Transverse colon (tissue), 4 donors: ENCODE results near the gene PLD3.

Experiments
- EP300 ChIP-seq: sonication (generic); formaldehyde crosslinking; IDR thresholded peaks from one replicate; pipeline ENCODE4 v1.6.1; 2017; ENCODE audit warnings: antibody characterized with exemption, low read depth
- POLR2A ChIP-seq: fragments of 450-650 bp; IDR thresholded peaks from one replicate; pipeline ENCODE4 v1.6.1; 2016; ENCODE audit warnings: antibody characterized with exemption, mild to moderate bottlenecking, moderate library complexity
- POLR2AphosphoS5 ChIP-seq, 3 donors: sonication (generic); formaldehyde crosslinking; IDR thresholded peaks; one replicate each; pipeline ENCODE4 v1.6.1; 2016; ENCODE audit warnings: antibody characterized with exemption in 3 of 3
- TF ChIP-seq, protein P1 (sequence below), 5 experiments: fragments of 200-600 bp in 3 of 5; fragments of 450-650 bp in 2 of 5; sonication (generic) in 3 of 5; IDR thresholded peaks; 1 replicate in 2 of 5; 2 replicates in 3 of 5; pipeline ENCODE4 v1.5.1; 2016 to 2017; ENCODE audit warnings: antibody characterized with exemption in 5 of 5, inconsistent platforms in 3 of 5, mild to moderate bottlenecking in 2 of 5, moderate library complexity in 1 of 5

- TF ChIP-seq, protein P1, sequence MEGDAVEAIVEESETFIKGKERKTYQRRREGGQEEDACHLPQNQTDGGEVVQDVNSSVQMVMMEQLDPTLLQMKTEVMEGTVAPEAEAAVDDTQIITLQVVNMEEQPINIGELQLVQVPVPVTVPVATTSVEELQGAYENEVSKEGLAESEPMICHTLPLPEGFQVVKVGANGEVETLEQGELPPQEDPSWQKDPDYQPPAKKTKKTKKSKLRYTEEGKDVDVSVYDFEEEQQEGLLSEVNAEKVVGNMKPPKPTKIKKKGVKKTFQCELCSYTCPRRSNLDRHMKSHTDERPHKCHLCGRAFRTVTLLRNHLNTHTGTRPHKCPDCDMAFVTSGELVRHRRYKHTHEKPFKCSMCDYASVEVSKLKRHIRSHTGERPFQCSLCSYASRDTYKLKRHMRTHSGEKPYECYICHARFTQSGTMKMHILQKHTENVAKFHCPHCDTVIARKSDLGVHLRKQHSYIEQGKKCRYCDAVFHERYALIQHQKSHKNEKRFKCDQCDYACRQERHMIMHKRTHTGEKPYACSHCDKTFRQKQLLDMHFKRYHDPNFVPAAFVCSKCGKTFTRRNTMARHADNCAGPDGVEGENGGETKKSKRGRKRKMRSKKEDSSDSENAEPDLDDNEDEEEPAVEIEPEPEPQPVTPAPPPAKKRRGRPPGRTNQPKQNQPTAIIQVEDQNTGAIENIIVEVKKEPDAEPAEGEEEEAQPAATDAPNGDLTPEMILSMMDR (IDR thresholded peaks at IDR 0.05), result no peak
- TF ChIP-seq POLR2A (no peak), EP300 (no peak), POLR2AphosphoS5 (IDR thresholded peaks at IDR 0.05) (no peak)
These were observed 30.0 kb downstream of the PLD3 start for GRCh38 chr19:40378509-40378908.
